H1 (cell line): Measurements from ENCODE around the gene MAJIN. TPM values are rescaled to one million over a fixed set of nuclear protein-coding genes. Genes with fewer than 3 reads are reported as not detected.

Experiments
- CTCF ChIA-PET: fragments of 300-600 bp; sonication (Branson Sonifier 250); formaldehyde crosslinking; loops from one replicate; lab custom pipeline; 2021; ENCODE audit not compliant: partially characterized antibody; lab: Charles Lee
- POLR2A ChIA-PET: fragments of 300-600 bp; sonication (Branson Sonifier 250); formaldehyde crosslinking; loops from one replicate; lab custom pipeline; 2021; ENCODE audit warnings: inconsistent platforms; ENCODE audit not compliant: partially characterized antibody; lab: Charles Lee
- DNase-seq, 2 experiments: peaks; one replicate each; pipeline versions ENCODE4 v3.0.0 to v3.0.0-alpha.2; 2010 to 2022; ENCODE audit warnings: low spot score in 2 of 2, low read depth in 1 of 2, mixed read lengths in 1 of 2
- FAIRE-seq: peaks from 2 replicates; lab custom pipeline; 2011; peaks lifted over from hg19 to GRCh38; lab: Jason Lieb, UNC
- H2AFZ ChIP-seq: 2 replicates; pipeline ENCODE4 v1.8.1; 2012; ENCODE audit warnings: low read length, inconsistent platforms
- H2AK5ac ChIP-seq: 2 replicates; pipeline ENCODE4 v1.6.1; 2013; ENCODE audit warnings: low read depth, low read length
- H2BK120ac ChIP-seq: replicated peaks from 2 replicates; pipeline ENCODE3; 2013; ENCODE audit warnings: low read depth, low read length, inconsistent platforms
- H2BK12ac ChIP-seq: 2 replicates; pipeline ENCODE4 v1.6.1; 2013; ENCODE audit warnings: low read depth, low read length
- H2BK15ac ChIP-seq: 2 replicates; pipeline ENCODE4 v1.6.1; 2013; ENCODE audit warnings: low read length
- H2BK20ac ChIP-seq: 2 replicates; pipeline ENCODE4 v1.6.1; 2013; ENCODE audit warnings: low read length
- H2BK5ac ChIP-seq: 2 replicates; pipeline ENCODE4 v1.6.1; 2013; ENCODE audit warnings: low read depth, low read length
- H3K14ac ChIP-seq: 2 replicates; pipeline ENCODE4 v1.6.1; 2013; ENCODE audit warnings: inconsistent platforms; ENCODE audit not compliant: insufficient read length
- H3K18ac ChIP-seq: 2 replicates; pipeline ENCODE4 v1.6.1; 2013; ENCODE audit warnings: low read length; ENCODE audit errors: extremely low read depth
- H3K23ac ChIP-seq: 2 replicates; pipeline ENCODE4 v1.6.1; 2013; ENCODE audit warnings: inconsistent platforms; ENCODE audit not compliant: insufficient read length
- H3K23me2 ChIP-seq: 2 replicates; pipeline ENCODE4 v1.6.1; 2013; ENCODE audit warnings: low read depth, low read length
- H3K27ac ChIP-seq: 2 replicates; pipeline ENCODE4 v1.6.1; 2011; ENCODE audit warnings: low read depth, low read length, inconsistent platforms
- H3K27me3 ChIP-seq, 4 experiments: replicated peaks in 1 of 4; 1 replicate in 1 of 4; 2 replicates in 3 of 4; pipeline versions ENCODE4 v1.6.1 to v1.8.1; 2011 to 2013; ENCODE audit warnings: low read length in 3 of 4, mild to moderate bottlenecking in 3 of 4, inconsistent platforms in 2 of 4, mixed read lengths in 2 of 4, moderate library complexity in 1 of 4; ENCODE audit not compliant: control insufficient read depth in 3 of 4, insufficient read depth in 3 of 4; ENCODE audit errors: extremely low read depth in 1 of 4
- H3K36me3 ChIP-seq, 4 experiments: 2 replicates each; pipeline versions ENCODE4 v1.6.1 to v1.8.1; 2011 to 2013; ENCODE audit warnings: mild to moderate bottlenecking in 4 of 4, low read length in 3 of 4, moderate library complexity in 2 of 4, control low read depth in 1 of 4, inconsistent platforms in 1 of 4; ENCODE audit not compliant: insufficient read depth in 4 of 4, control insufficient read depth in 2 of 4
- H3K4ac ChIP-seq: replicated peaks from 2 replicates; pipeline ENCODE3; 2013; ENCODE audit warnings: low read length, low read depth, mixed read lengths, inconsistent platforms; ENCODE audit not compliant: insufficient read length
- H3K4me1 ChIP-seq, 4 experiments: replicated peaks in 1 of 4; 1 replicate in 1 of 4; 2 replicates in 3 of 4; pipeline versions ENCODE4 v1.6.1 to v1.8.1; 2011 to 2013; ENCODE audit warnings: low read length in 3 of 4, inconsistent platforms in 2 of 4, mixed read lengths in 1 of 4; ENCODE audit not compliant: insufficient read depth in 4 of 4, control insufficient read depth in 3 of 4
- H3K4me2 ChIP-seq, 2 experiments: 2 replicates each; pipeline versions ENCODE4 v1.6.1 to v1.8.1; 2011 to 2013; ENCODE audit warnings: low read depth in 2 of 2, low read length in 2 of 2, control low read depth in 1 of 2, inconsistent platforms in 1 of 2, mild to moderate bottlenecking in 1 of 2; ENCODE audit not compliant: insufficient read depth in 1 of 2
- H3K4me3 ChIP-seq, 4 experiments: fragments of 200-600, 300-600 bp in 1 of 4; sonication (generic), shearing (Covaris generic), sonication (Bioruptor Twin) in 1 of 4; 2 replicates each; pipeline versions ENCODE4 v1.5.1 to v1.8.1; 2011 to 2016; ENCODE audit warnings: low read length in 4 of 4, low read depth in 3 of 4, control low read depth in 2 of 4, inconsistent platforms in 2 of 4, mild to moderate bottlenecking in 2 of 4, mixed read lengths in 1 of 4, moderate library complexity in 1 of 4; ENCODE audit not compliant: insufficient read depth in 2 of 4; ENCODE audit errors: extremely low read depth in 1 of 4
- H3K56ac ChIP-seq: replicated peaks from 2 replicates; pipeline ENCODE3; 2013; ENCODE audit warnings: low read depth, mild to moderate bottlenecking, mixed read lengths, low read length, inconsistent platforms; ENCODE audit not compliant: insufficient read length
- H3K79me1 ChIP-seq: 2 replicates; pipeline ENCODE4 v1.6.1; 2013; ENCODE audit warnings: low read depth, low read length, control low read depth
- H3K79me2 ChIP-seq, 2 experiments: 2 replicates each; pipeline versions ENCODE4 v1.6.1 to v1.8.1; 2012 to 2013; ENCODE audit warnings: low read length in 2 of 2, mild to moderate bottlenecking in 2 of 2, inconsistent platforms in 1 of 2; ENCODE audit not compliant: insufficient read depth in 2 of 2, control insufficient read depth in 1 of 2
- H3K9ac ChIP-seq, 4 experiments: replicated peaks in 1 of 4; 1 replicate in 1 of 4; 2 replicates in 3 of 4; pipeline versions ENCODE4 v1.6.1 to v1.8.1; 2011 to 2013; ENCODE audit warnings: low read depth in 3 of 4, low read length in 3 of 4, control low read depth in 2 of 4, mild to moderate bottlenecking in 2 of 4, moderate library complexity in 2 of 4, inconsistent platforms in 1 of 4; ENCODE audit errors: extremely low read depth in 1 of 4
- H3K9me3 ChIP-seq, 2 experiments: 2 replicates each; pipeline versions ENCODE4 v1.6.1 to v1.8.1; 2012 to 2013; ENCODE audit warnings: mild to moderate bottlenecking in 2 of 2, moderate library complexity in 2 of 2, control low read depth in 1 of 2, inconsistent platforms in 1 of 2, low read depth in 1 of 2, low read length in 1 of 2, mixed read lengths in 1 of 2; ENCODE audit not compliant: insufficient read depth in 2 of 2
- H4K20me1 ChIP-seq, 2 experiments: replicated peaks in 1 of 2; 2 replicates each; pipeline versions ENCODE3 to v1.8.1; 2011 to 2013; ENCODE audit warnings: inconsistent platforms in 2 of 2, low read length in 2 of 2, mild to moderate bottlenecking in 1 of 2; ENCODE audit not compliant: insufficient read depth in 2 of 2, control insufficient read depth in 1 of 2
- H4K5ac ChIP-seq: 2 replicates; pipeline ENCODE4 v1.6.1; 2013; ENCODE audit warnings: low read length, low read depth, mixed read lengths, inconsistent platforms; ENCODE audit not compliant: insufficient read length
- H4K8ac ChIP-seq: 2 replicates; pipeline ENCODE4 v1.8.0; 2013; ENCODE audit warnings: mild to moderate bottlenecking, moderate library complexity, low read length, inconsistent platforms; ENCODE audit not compliant: insufficient read depth; ENCODE audit errors: extremely low read depth
- H4K91ac ChIP-seq: replicated peaks from 2 replicates; pipeline ENCODE3; 2013; ENCODE audit warnings: low read length, mixed read lengths, inconsistent platforms; ENCODE audit not compliant: insufficient read length
- ATF2 ChIP-seq: IDR thresholded peaks from 2 replicates; pipeline ENCODE4 v1.6.1; 2012; ENCODE audit warnings: low read length, inconsistent platforms
- CHD2 ChIP-seq: IDR thresholded peaks from 2 replicates; pipeline ENCODE4 v1.6.1; 2012; ENCODE audit warnings: low read length, improper control_type of control experiment
- JUND ChIP-seq: IDR thresholded peaks from 2 replicates; pipeline ENCODE4 v1.6.1; 2011; ENCODE audit warnings: mild to moderate bottlenecking, improper control_type of control experiment, low read length
- KDM4A ChIP-seq: IDR thresholded peaks from one replicate; pipeline ENCODE4 v1.7.1; 2012; ENCODE audit warnings: low read depth, mild to moderate bottlenecking, moderate library complexity, low read length, inconsistent platforms; ENCODE audit not compliant: severe bottlenecking
- NRF1 ChIP-seq: IDR thresholded peaks from 2 replicates; pipeline ENCODE4 v1.6.1; 2011; ENCODE audit warnings: mild to moderate bottlenecking, low read depth, low read length, improper control_type of control experiment
- SIN3A ChIP-seq, 2 experiments: IDR thresholded peaks in 1 of 2; conservative IDR thresholded peaks in 1 of 2; 2 replicates each; pipeline ENCODE4 v1.6.1; 2011 to 2012; ENCODE audit warnings: low read length in 2 of 2, improper control_type of control experiment in 1 of 2, low read depth in 1 of 2, mild to moderate bottlenecking in 1 of 2
- TAF1 ChIP-seq: IDR thresholded peaks from 2 replicates; pipeline ENCODE4 v1.6.1; 2011; ENCODE audit warnings: mild to moderate bottlenecking, low read depth, low read length
- TAF7 ChIP-seq: optimal IDR thresholded peaks from 2 replicates; pipeline ENCODE3; 2011; ENCODE audit warnings: low read depth, mild to moderate bottlenecking, inconsistent platforms, low read length, moderate library complexity, borderline replicate concordance
- TBP ChIP-seq: IDR thresholded peaks from 2 replicates; pipeline ENCODE4 v1.6.1; 2011; ENCODE audit warnings: low read depth, low read length, improper control_type of control experiment
- WGBS, 2 experiments: shearing (Covaris generic) in 1 of 2; methylation state at CpG; one replicate each; pipeline versions ENCODE4 v1.1.6 to v1.1.7; 2013 to 2015; ENCODE audit warnings: low lambda C conversion rate in 2 of 2, mixed read lengths in 2 of 2, inconsistent platforms in 1 of 2, low coverage in 1 of 2, missing lambda C conversion rate in 1 of 2; ENCODE audit not compliant: insufficient replicate concordance in 2 of 2, insufficient coverage in 1 of 2, insufficient read length in 1 of 2; ENCODE audit errors: extremely low coverage in 1 of 2, missing lambda C conversion rate in 1 of 2; 5-methylcytosine and 5-hydroxymethylcytosine counted together
- polyA plus RNA-seq, 7 experiments: library from polyadenylated mRNA; depleted of rRNA in 3 of 7; stranded (reverse) in 5 of 7; unstranded in 2 of 7; fragments of >200 nt in 5 of 7; fragments of 200-250 nt in 2 of 7; gene quantifications; 1 replicate in 5 of 7; 2 replicates in 1 of 7; 4 replicates in 1 of 7; pipeline versions ENCODE4 v1.2.1 to v1.2.3, GENCODE V29; 2011 to 2013; ENCODE audit warnings: missing spikeins in 2 of 7, mixed read lengths in 2 of 7
- total RNA-seq: library from RNA; stranded (reverse); fragmentation: NEBNext Ultra II Directional; extraction: Animal tissue kit (Norgen Biotek cat#: 25700); gene quantifications from 2 replicates; pipeline ENCODE4 v1.2.1, GENCODE V29; 2021
- TF ChIP-seq, protein P1 (sequence below): IDR thresholded peaks from 2 replicates; pipeline ENCODE4 v1.6.1; 2011; ENCODE audit warnings: low read depth, mild to moderate bottlenecking, low read length; ENCODE audit not compliant: insufficient read depth

The MAJIN gene
- total and polyA plus RNA-seq, 2 of the 8 experiments (the other 6 are each of a cell fraction or from before 2014, with no cell fraction given): not detected

GRCh38 chr11:64902102-64902900 is 69.6 kb downstream of the MAJIN start:
- H3K27me3 ChIP-seq: no peaks in the 10 kb centered on the region
- no peak overlapping the region for H3K14ac ChIP-seq
- no peak overlapping the region for H2BK20ac ChIP-seq
- H3K4me3 ChIP-seq: no peak overlapping the region
- H3K56ac ChIP-seq: no peak overlapping the region
- no peak overlapping the region for H3K27ac ChIP-seq
- no peaks in the 10 kb centered on the region for H3K23me2 ChIP-seq
- H4K20me1 ChIP-seq: peaks cover 0 to 3% of the 10 kb centered on the region in 2 experiments
- no peak overlapping the region for H3K4me2 ChIP-seq
- DNase-seq: no peak
- no peak for TF ChIP-seq TAF7
- no peak for TF ChIP-seq NRF1
- TF ChIP-seq JUND: no peak
- no peak for TF ChIP-seq TBP
- TF ChIP-seq, protein P1, sequence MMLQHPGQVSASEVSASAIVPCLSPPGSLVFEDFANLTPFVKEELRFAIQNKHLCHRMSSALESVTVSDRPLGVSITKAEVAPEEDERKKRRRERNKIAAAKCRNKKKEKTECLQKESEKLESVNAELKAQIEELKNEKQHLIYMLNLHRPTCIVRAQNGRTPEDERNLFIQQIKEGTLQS: no peak
- TF ChIP-seq TAF1: no peak
- no peak for TF ChIP-seq KDM4A
- no peak for TF ChIP-seq CHD2
- TF ChIP-seq ATF2: no peak
- no peak for TF ChIP-seq SIN3A (conservative IDR thresholded peaks at IDR 0.05 in 1 of 2, IDR thresholded peaks at IDR 0.05 in 1 of 2; ENCODE audit: low read depth in 1 of 2, low read length in 2 of 2)
- no peak overlapping the region for H2BK5ac ChIP-seq
- H3K9ac ChIP-seq: no peak overlapping the region
- FAIRE-seq: no peak
- no peak overlapping the region for H2AK5ac ChIP-seq
- peaks cover 0 to 20% (median 10%) of the 10 kb centered on the region in 4 experiments; a peak in 6 of 8 replicates for H3K36me3 ChIP-seq
- no peaks in the 10 kb centered on the region for H3K4me1 ChIP-seq
- no peak overlapping the region for H3K4ac ChIP-seq
- H4K5ac ChIP-seq: no peak overlapping the region
- H3K79me2 ChIP-seq: no peaks in the 10 kb centered on the region
- H4K91ac ChIP-seq: no peak overlapping the region
- H3K23ac ChIP-seq: no peak overlapping the region
- H2BK15ac ChIP-seq: no peak overlapping the region
- H2BK120ac ChIP-seq: no peak overlapping the region
- ChIA-PET CTCF (interaction anchor here (0.7 to 32.2 kb wide), 3 partner anchors 8 to 47 kb away, joined by 3 to 1058 read pairs (median 4); partner anchors contain the start of gene CDC42BPG), POLR2A (interaction anchor here (0.7 to 1.4 kb wide), 2 partner anchors 14 to 124 kb away, joined by 3 to 4 read pairs; no protein-coding TSS in a partner anchor)
- H3K79me1 ChIP-seq: no peaks in the 10 kb centered on the region
- no peaks in the 10 kb centered on the region for H3K9me3 ChIP-seq
- no peak overlapping the region for H3K18ac ChIP-seq
- H4K8ac ChIP-seq: no peak overlapping the region
- H2BK12ac ChIP-seq: no peak overlapping the region
- 94% methylated on average over 24 of the region's 30 CpGs; no CpG with 5 or more reads in 1 of the 2 experiments for WGBS, 2 experiments
- H2AFZ ChIP-seq: no peak overlapping the region
